ENCODE data around the gene CYP2D6.

The CYP2D6 gene

GRCh38 chr22:42084874-42085273, 45.7 kb downstream of the CYP2D6 start:
- Histone ChIP-seq H3K36me3 (ENCODE audit: control insufficient read depth, insufficient read depth, low read length) (peaks cover 12% of the 10 kb centered on the region; the same call in 1 of the 2 replicates), H3K4me3 (ENCODE audit: low read length) (no peak overlapping the region), H3K27me3 (ENCODE audit: control insufficient read depth, insufficient read depth, low read length) (no peaks in the 10 kb centered on the region), H3K27ac (ENCODE audit: low read length) (no peak overlapping the region), H3K4me1 (ENCODE audit: control insufficient read depth, insufficient read depth, low read length) (no peaks in the 10 kb centered on the region), H3K9me3 (ENCODE audit: control insufficient read depth, insufficient read depth, low read length) (no peaks in the 10 kb centered on the region)
- WGBS (ENCODE audit: insufficient coverage, insufficient read length): no CpG with 5 or more reads among the region's 8 CpGs
- DNase-seq (ENCODE audit: low read depth, low spot score): no peak

GRCh38 chr22:42083119-42083518, 47.5 kb downstream of the CYP2D6 start:
- H3K9me3 ChIP-seq (ENCODE audit: control insufficient read depth, insufficient read depth, low read length): no peaks in the 10 kb centered on the region
- no peak for DNase-seq (ENCODE audit: low read depth, low spot score)
- no peaks in the 10 kb centered on the region for H3K27me3 ChIP-seq (ENCODE audit: control insufficient read depth, insufficient read depth, low read length)
- no CpG with 5 or more reads among the region's 4 CpGs for WGBS (ENCODE audit: insufficient coverage, insufficient read length)
- H3K4me3 ChIP-seq (ENCODE audit: low read length): no peak overlapping the region
- H3K36me3 ChIP-seq (ENCODE audit: control insufficient read depth, insufficient read depth, low read length): peaks cover 12% of the 10 kb centered on the region; the same call in 1 of the 2 replicates
- no peaks in the 10 kb centered on the region for H3K4me1 ChIP-seq (ENCODE audit: control insufficient read depth, insufficient read depth, low read length)
- H3K27ac ChIP-seq (ENCODE audit: low read length): no peak overlapping the region

- H3K36me3 ChIP-seq (ENCODE audit: control insufficient read depth, insufficient read depth, low read length): no peaks in the 10 kb centered on the region
- peak overlapping the region; percentile 69; the same call in 1 of the 2 replicates for H3K4me3 ChIP-seq (ENCODE audit: low read length)
- H3K27me3 ChIP-seq (ENCODE audit: control insufficient read depth, insufficient read depth, low read length): no peaks in the 10 kb centered on the region
- DNase-seq (ENCODE audit: low read depth, low spot score): no peak
- H3K4me1 ChIP-seq (ENCODE audit: control insufficient read depth, insufficient read depth, low read length): no peaks in the 10 kb centered on the region
- H3K9me3 ChIP-seq (ENCODE audit: control insufficient read depth, insufficient read depth, low read length): no peaks in the 10 kb centered on the region
- no CpG with 5 or more reads among the region's 14 CpGs for WGBS (ENCODE audit: insufficient coverage, insufficient read length)
- no peak overlapping the region for H3K27ac ChIP-seq (ENCODE audit: low read length)
These were observed 50.3 kb downstream of the CYP2D6 start for GRCh38 chr22:42080287-42080686.

GRCh38 chr22:42079319-42080251, 51.0 kb downstream of the CYP2D6 start, which contains the start of gene SMDT1:
Gene SMDT1 (plus strand): TSS chr22:42079700. CDS start chr22:42079769, 69 bp downstream.
- Histone ChIP-seq H3K27ac (ENCODE audit: low read length) (no peak within 1 kb of the TSS), H3K4me1 (ENCODE audit: control insufficient read depth, insufficient read depth, low read length) (no peaks in the 10 kb centered on the region), H3K27me3 (ENCODE audit: control insufficient read depth, insufficient read depth, low read length) (no peaks in the 10 kb centered on the region), H3K36me3 (ENCODE audit: control insufficient read depth, insufficient read depth, low read length) (no peaks in the 10 kb centered on the region), H3K4me3 (ENCODE audit: low read length) (peak within 1 kb of the TSS; percentile 69; the same call in 1 of the 2 replicates), H3K9me3 (ENCODE audit: control insufficient read depth, insufficient read depth, low read length) (no peaks in the 10 kb centered on the region)
- WGBS (ENCODE audit: insufficient coverage, insufficient read length): no CpG with 5 or more reads among the region's 71 CpGs
- peak; percentile 95 for DNase-seq (ENCODE audit: low read depth, low spot score)

- Histone ChIP-seq H3K27ac (ENCODE audit: low read length) (no peak overlapping the region), H3K36me3 (ENCODE audit: control insufficient read depth, insufficient read depth, low read length) (no peaks in the 10 kb centered on the region), H3K4me1 (ENCODE audit: control insufficient read depth, insufficient read depth, low read length) (0 out of 2 replicates have a peak, but pooled peaks cover 1% of the 10 kb centered on the region), H3K9me3 (ENCODE audit: control insufficient read depth, insufficient read depth, low read length) (no peaks in the 10 kb centered on the region), H3K4me3 (ENCODE audit: low read length) (peak overlapping the region; percentile 69; the same call in 1 of the 2 replicates), H3K27me3 (ENCODE audit: control insufficient read depth, insufficient read depth, low read length) (no peaks in the 10 kb centered on the region)
- no peak for DNase-seq (ENCODE audit: low read depth, low spot score)
- WGBS (ENCODE audit: insufficient coverage, insufficient read length): no CpG with 5 or more reads among the region's 24 CpGs
These were observed 51.9 kb downstream of the CYP2D6 start for GRCh38 chr22:42078469-42079318.

- no peak for DNase-seq (ENCODE audit: low read depth, low spot score)
- no peaks in the 10 kb centered on the region for H3K27me3 ChIP-seq (ENCODE audit: control insufficient read depth, insufficient read depth, low read length)
- WGBS (ENCODE audit: insufficient coverage, insufficient read length): no CpG with 5 or more reads among the region's 21 CpGs
- H3K4me3 ChIP-seq (ENCODE audit: low read length): no peak overlapping the region
- 0 out of 2 replicates have a peak, but pooled peaks cover 1% of the 10 kb centered on the region for H3K4me1 ChIP-seq (ENCODE audit: control insufficient read depth, insufficient read depth, low read length)
- no peaks in the 10 kb centered on the region for H3K9me3 ChIP-seq (ENCODE audit: control insufficient read depth, insufficient read depth, low read length)
- no peak overlapping the region for H3K27ac ChIP-seq (ENCODE audit: low read length)
- H3K36me3 ChIP-seq (ENCODE audit: control insufficient read depth, insufficient read depth, low read length): no peaks in the 10 kb centered on the region
These were observed 53.0 kb downstream of the CYP2D6 start for GRCh38 chr22:42077486-42078125.

GRCh38 chr22:42076764-42077485, 53.7 kb downstream of the CYP2D6 start:
- Histone ChIP-seq H3K36me3 (ENCODE audit: control insufficient read depth, insufficient read depth, low read length) (no peaks in the 10 kb centered on the region), H3K9me3 (ENCODE audit: control insufficient read depth, insufficient read depth, low read length) (no peaks in the 10 kb centered on the region), H3K27me3 (ENCODE audit: control insufficient read depth, insufficient read depth, low read length) (no peaks in the 10 kb centered on the region), H3K4me3 (ENCODE audit: low read length) (no peak overlapping the region), H3K27ac (ENCODE audit: low read length) (no peak overlapping the region), H3K4me1 (ENCODE audit: control insufficient read depth, insufficient read depth, low read length) (0 out of 2 replicates have a peak, but pooled peaks cover 1% of the 10 kb centered on the region)
- no CpG with 5 or more reads among the region's 20 CpGs for WGBS (ENCODE audit: insufficient coverage, insufficient read length)
- no peak for DNase-seq (ENCODE audit: low read depth, low spot score)
